Mammary epithelial cell (primary cell): Measurements from ENCODE around the gene CEP41.

ENCODE experiments used
- EZH2 ChIP-seq: IDR thresholded peaks from 2 replicates; pipeline ENCODE4 v1.6.1; 2012; ENCODE audit warnings: low read length, inconsistent platforms, borderline replicate concordance
- TF ChIP-seq, protein P1 (sequence below), 2 donors: IDR thresholded peaks in 1 of 2; conservative IDR thresholded peaks in 1 of 2; 2 replicates each; pipeline ENCODE4 v1.5.1; 2011 to 2012; ENCODE audit warnings: inconsistent platforms in 2 of 2, low read length in 2 of 2, mild to moderate bottlenecking in 2 of 2, control low read depth in 1 of 2, low read depth in 1 of 2; ENCODE audit not compliant: insufficient read depth in 1 of 2; ENCODE audit errors: extremely low read depth in 1 of 2

DNA sequence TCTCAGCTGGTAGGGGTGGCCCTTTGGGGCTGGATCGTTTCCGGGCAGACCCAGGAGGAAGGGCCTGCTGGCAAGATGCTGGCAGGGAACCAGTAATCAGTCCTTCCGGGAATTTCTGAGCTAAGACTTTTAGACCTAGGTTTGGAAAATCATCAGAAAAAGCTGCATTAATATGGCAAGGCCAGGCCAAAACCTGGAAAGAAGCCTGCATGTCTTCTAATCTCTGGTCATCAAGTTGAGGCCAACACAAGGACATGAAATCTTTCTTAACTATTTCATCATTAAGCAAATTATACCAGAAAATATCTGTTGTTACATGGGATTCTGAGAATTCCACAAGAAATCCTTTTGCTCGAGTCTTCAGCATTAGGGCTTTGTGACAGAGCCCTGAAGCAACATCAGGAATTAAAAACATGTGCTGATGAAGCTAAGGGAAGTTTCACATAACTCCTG, 40.7 kb downstream of the CEP41 start:
- TF ChIP-seq, protein P1, sequence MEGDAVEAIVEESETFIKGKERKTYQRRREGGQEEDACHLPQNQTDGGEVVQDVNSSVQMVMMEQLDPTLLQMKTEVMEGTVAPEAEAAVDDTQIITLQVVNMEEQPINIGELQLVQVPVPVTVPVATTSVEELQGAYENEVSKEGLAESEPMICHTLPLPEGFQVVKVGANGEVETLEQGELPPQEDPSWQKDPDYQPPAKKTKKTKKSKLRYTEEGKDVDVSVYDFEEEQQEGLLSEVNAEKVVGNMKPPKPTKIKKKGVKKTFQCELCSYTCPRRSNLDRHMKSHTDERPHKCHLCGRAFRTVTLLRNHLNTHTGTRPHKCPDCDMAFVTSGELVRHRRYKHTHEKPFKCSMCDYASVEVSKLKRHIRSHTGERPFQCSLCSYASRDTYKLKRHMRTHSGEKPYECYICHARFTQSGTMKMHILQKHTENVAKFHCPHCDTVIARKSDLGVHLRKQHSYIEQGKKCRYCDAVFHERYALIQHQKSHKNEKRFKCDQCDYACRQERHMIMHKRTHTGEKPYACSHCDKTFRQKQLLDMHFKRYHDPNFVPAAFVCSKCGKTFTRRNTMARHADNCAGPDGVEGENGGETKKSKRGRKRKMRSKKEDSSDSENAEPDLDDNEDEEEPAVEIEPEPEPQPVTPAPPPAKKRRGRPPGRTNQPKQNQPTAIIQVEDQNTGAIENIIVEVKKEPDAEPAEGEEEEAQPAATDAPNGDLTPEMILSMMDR (conservative IDR thresholded peaks at IDR 0.05 in 1 of 2, IDR thresholded peaks at IDR 0.05 in 1 of 2; ENCODE audit: extremely low read depth in 1 of 2, insufficient read depth in 1 of 2, low read depth in 1 of 2, low read length in 2 of 2): no peak
- TF ChIP-seq EZH2: no peak
